Astrocyte of the cerebellum (primary cell): ENCODE data around the gene FSHR.

Experiments
- DNase-seq: peaks from one replicate; pipeline ENCODE4 v3.0.0-alpha.2; 2011; ENCODE audit warnings: low read depth
- H3K4me3 ChIP-seq: 2 replicates; pipeline ENCODE4 v1.5.1; 2011; ENCODE audit warnings: mild to moderate bottlenecking, low read depth, low read length, moderate library complexity
- CTCF ChIP-seq: IDR thresholded peaks from 2 replicates; pipeline ENCODE4 v1.5.1; 2012; ENCODE audit warnings: low read length, low read depth, moderate library complexity, mild to moderate bottlenecking; ENCODE audit errors: missing control alignments
- in situ Hi-C: cut with HindIII; loops from 2 replicates; pipeline ENCODE4 v1.10.0; 2017; ENCODE audit warnings: low sequenced_read_pairs

FSHR gene

GRCh38 chr2:49129034-49129433 is 25.3 kb downstream of the FSHR start:
- DNase-seq: no peak
- in situ Hi-C loops: no loop called here
- no peak for TF ChIP-seq CTCF
- no peak overlapping the region for H3K4me3 ChIP-seq

GRCh38 chr2:49123600-49123999 is 30.7 kb downstream of the FSHR start:
- DNase-seq: no peak
- in situ Hi-C loops: no loop called here
- TF ChIP-seq CTCF: no peak

DNA sequence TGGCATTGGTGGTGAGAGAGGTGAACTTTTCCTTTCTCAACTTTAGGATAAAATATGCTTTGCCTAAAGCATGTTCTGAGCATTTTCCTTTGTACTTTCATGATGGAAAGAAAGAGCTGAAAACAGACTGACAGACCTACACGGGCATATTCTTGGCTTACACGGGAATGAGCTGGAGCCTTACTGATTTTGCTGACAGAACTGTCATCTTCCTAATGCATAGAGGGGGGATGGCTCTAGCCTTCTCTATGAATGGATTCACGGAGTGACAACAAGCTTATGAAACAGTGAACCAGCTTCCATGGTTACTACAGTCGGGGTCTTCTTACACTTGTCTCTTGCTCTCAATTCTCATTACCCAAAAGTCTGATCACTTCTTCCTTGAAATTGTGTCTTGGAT is 32.2 kb downstream of the FSHR start:
- no peak overlapping the region for H3K4me3 ChIP-seq
- in situ Hi-C loops: no loop called here
- no peak for TF ChIP-seq CTCF
- no peak for DNase-seq

More at GRCh38 chr2:49123600-49123999, 30.7 kb downstream of the FSHR start:
- no peak overlapping the region for H3K4me3 ChIP-seq

DNA sequence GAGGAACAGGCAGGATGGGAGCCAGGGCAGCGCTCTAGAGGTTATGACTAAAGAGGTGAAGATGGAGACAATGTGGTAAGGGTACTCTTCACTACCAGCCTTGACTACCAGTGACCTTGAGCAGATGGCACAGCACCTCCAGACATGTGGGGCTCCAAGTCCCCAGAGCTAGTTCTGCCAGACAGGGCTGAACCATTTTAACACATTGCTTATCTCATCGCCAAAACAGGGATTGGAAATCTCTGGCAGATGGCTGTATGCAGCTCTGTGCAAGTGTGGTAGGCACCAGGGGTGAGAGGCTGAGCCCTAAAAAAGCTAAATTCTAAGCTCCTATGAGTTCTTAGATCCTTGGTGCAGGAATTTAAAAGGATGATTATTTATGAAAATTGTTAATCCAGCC is 41.3 kb downstream of the FSHR start:
- TF ChIP-seq CTCF: no peak
- in situ Hi-C loops: no loop called here
- DNase-seq: no peak
- no peak overlapping the region for H3K4me3 ChIP-seq

- in situ Hi-C loops: no loop called here
- no peak overlapping the region for H3K4me3 ChIP-seq
- TF ChIP-seq CTCF: no peak
- DNase-seq: no peak
These were observed 42.9 kb downstream of the FSHR start for GRCh38 chr2:49111456-49111855.

DNA sequence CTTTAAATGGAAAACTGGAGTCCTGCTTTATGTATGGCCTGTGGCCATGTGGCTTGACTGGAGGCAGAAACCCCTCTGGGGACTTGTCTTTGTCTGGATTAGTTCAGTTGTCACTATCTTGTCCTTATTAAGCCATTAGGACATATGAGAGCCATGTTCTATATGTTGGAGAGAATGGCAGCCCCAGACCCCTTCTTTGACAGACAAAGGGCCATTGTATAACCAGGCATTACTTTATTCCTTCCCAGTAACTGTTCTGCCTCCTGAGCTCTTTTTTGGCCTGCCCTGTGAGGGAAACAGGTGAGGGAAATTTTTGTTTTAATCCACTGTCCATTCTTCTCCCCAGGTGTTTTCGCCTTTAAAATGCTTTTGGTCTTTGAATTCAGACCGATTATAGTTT is 43.3 kb downstream of the FSHR start:
- DNase-seq: no peak
- H3K4me3 ChIP-seq: no peak overlapping the region
- no peak for TF ChIP-seq CTCF
- in situ Hi-C loops: no loop called here

DNA sequence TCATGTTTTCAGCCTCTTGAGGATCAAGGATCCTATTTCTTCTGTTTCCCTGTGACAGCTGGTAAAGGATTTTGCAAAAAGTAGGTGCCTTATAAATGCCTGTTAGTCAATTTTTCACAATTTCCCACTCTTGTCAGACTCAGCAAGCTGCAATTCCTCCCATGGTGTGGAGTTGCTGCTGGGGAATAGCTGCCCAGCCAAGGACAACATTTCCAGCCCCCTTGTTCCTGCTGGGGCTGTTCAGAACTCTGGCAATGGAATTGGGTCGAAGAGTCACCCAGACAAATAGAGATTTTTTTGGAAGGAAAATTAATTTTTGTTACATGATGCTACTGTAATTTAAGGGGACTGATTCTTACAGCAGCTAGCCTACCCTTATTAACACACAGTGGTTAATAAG is 43.7 kb downstream of the FSHR start:
- in situ Hi-C loops: no loop called here
- no peak for DNase-seq
- H3K4me3 ChIP-seq: no peak overlapping the region
- TF ChIP-seq CTCF: no peak
